ENCODE data around the gene F3.

DNA sequence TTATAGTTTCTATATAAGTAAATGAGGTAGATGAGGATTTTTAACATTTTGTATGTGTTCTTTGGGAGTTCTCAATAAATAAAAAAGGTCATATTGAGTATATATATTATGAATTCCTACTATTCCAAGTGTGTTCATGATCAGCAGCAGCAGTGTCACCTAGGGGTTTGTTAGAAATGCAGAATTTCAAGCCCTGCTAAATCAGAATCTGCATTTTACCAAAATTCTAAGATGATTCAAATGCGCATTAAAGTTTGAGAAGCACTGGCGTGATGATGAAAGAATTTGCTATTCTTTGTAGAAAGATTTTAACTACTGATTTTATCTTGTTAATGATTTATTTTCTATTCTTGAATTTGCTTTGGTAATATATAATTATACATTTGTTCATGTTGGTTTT lies 28.7 kb downstream of the F3 start:
- no peak for TF ChIP-seq SMC3 (IDR thresholded peaks at IDR 0.05; ENCODE audit: low read depth, low read length)
- no peak for TF ChIP-seq POLR2AphosphoS5 (IDR thresholded peaks at IDR 0.05; ENCODE audit: low read depth, low read length)
- no peak for TF ChIP-seq CTCF (IDR thresholded peaks at IDR 0.05)
- TF ChIP-seq YY1 (IDR thresholded peaks at IDR 0.05; ENCODE audit: low read depth), result no peak
- no peak for TF ChIP-seq TCF12 (IDR thresholded peaks at IDR 0.05)
- TF ChIP-seq TAF1 (IDR thresholded peaks at IDR 0.05; ENCODE audit: borderline replicate concordance, low read depth, low read length), result no peak
- no peak for TF ChIP-seq MAX (IDR thresholded peaks at IDR 0.05; ENCODE audit: low read depth)
